GM13977 (cell line): ENCODE measurements around the gene FAM13C.

Source experiments
- DNase-seq: peaks from one replicate; pipeline ENCODE4 v3.0.0; 2012; ENCODE audit warnings: low spot score
- in situ Hi-C: fragments of 300-500 bp; cut with MboI; formaldehyde crosslinking; loops from one replicate; pipeline ENCODE4 v1.12.0; 2022; ENCODE audit warnings: low sequenced_read_pairs, low pct_unique_long_range_greater_than_20kb, mixed read lengths, inconsistent platforms; ENCODE audit not compliant: unreplicated experiment
- TF ChIP-seq, protein P1 (sequence below): IDR thresholded peaks from 2 replicates; pipeline ENCODE4 v1.5.1; 2012; ENCODE audit warnings: mild to moderate bottlenecking, control low read depth; ENCODE audit not compliant: insufficient read depth; ENCODE audit errors: extremely low read depth, missing control alignments

FAM13C gene

GRCh38 chr10:59289853-59290252, 72.5 kb downstream of the FAM13C start:
- DNase-seq, result no peak
- in situ Hi-C loops, result no loop called here
- TF ChIP-seq, protein P1, sequence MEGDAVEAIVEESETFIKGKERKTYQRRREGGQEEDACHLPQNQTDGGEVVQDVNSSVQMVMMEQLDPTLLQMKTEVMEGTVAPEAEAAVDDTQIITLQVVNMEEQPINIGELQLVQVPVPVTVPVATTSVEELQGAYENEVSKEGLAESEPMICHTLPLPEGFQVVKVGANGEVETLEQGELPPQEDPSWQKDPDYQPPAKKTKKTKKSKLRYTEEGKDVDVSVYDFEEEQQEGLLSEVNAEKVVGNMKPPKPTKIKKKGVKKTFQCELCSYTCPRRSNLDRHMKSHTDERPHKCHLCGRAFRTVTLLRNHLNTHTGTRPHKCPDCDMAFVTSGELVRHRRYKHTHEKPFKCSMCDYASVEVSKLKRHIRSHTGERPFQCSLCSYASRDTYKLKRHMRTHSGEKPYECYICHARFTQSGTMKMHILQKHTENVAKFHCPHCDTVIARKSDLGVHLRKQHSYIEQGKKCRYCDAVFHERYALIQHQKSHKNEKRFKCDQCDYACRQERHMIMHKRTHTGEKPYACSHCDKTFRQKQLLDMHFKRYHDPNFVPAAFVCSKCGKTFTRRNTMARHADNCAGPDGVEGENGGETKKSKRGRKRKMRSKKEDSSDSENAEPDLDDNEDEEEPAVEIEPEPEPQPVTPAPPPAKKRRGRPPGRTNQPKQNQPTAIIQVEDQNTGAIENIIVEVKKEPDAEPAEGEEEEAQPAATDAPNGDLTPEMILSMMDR, result no peak

GRCh38 chr10:59287587-59288255, 74.6 kb downstream of the FAM13C start:
- no peak for DNase-seq
- in situ Hi-C loops, result no loop called here
- TF ChIP-seq, protein P1, result no peak

- in situ Hi-C loops, result no loop called here
- TF ChIP-seq, protein P1, result no peak
- DNase-seq, result no peak
These were observed 76.5 kb downstream of the FAM13C start for GRCh38 chr10:59285848-59286247.

DNA sequence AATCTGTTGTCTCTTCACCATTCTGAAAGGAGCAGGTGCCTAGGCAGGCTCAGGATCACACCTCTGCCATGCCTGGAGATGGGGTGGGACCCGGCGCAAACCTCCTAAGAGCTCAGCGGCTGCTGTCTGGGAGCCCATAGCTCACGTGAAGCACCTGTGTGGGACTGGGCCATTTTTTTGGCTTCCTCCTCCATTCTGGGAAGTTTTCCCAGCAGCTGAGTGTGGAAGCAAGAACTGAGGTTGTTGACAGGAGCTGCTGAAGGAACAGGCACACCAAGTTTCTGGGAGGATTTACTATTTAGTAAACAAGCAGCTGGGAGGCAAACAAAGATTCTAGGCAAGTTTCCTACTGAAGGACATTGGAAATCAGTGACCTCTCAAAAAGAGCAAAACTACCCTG, 77.3 kb downstream of the FAM13C start:
- DNase-seq, result no peak
- in situ Hi-C loops, result no loop called here
- TF ChIP-seq, protein P1, result no peak

DNA sequence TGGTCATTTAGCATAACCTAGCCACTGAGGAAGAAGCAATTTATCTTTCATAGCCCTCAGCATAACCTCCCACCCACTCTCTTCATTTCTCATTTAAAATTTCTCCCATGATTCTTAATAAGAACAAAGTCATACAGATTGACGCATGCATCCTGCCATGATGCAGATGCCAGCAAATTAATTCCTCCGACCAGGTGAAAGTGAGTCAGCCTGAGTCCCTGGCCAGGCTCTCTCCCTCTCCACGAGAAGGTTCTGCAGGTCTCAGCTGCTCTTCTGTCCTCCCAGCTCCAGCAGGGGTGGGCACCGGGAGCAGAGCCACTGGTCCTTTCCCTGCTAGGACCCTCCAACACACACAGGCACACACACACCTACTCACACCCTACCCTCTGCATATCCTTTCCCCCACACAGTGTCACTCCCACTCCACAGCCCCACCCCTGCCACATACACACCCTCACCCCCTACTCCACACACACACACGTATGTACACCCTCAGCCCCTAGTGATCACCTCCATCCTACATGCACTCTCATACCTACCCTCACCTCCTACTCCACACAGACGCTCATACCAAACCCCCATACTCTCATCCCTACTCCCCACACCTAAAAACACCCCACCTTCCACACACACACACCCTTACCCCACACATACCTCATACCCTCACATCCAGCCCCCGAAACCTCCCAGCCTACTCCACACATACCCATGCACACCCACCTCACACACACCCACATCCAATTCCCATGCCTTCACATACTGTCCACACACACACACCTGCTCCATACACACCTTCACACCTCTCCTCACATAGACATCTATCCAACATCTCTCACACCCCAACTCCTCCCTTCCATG, 78.0 kb downstream of the FAM13C start:
- TF ChIP-seq, protein P1, result no peak
- in situ Hi-C loops, result no loop called here
- DNase-seq, result no peak

DNA sequence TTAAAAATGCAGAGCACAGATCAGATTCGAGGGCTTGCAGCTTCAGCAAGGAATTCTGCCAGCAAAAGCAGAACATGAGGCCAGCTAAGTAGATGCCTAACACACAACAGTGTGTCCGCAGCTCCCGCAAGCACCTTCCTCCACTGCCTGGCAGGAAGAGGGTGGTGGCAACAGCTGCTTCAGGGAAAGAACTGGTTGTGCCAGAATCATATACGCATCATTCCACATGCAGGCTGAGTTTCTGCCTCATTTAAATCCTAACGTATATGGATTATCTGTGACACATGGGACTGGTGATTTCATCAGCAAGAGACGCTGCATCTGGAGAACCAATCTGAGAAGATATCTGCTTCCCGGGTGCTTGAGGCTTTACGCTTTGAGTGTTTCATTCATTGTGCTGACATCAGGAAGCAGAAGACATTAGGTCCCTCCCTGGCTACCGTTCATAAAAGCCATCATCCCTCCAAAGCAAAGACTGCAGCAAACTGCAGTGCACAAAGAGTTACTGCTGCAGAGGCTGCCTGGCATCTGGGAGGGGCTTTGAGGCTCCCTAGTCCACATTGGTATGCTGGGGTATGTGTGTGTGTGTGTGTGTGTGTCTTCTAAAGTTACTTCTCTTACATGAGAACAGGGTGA, 78.8 kb downstream of the FAM13C start:
- no peak for DNase-seq
- in situ Hi-C loops, result no loop called here
- TF ChIP-seq, protein P1, result no peak
